ENCODE data around the gene TTLL11.
"Not testable (repeated sequence)": the region's sequence is repeated elsewhere in the genome, so short reads cannot be mapped to it uniquely, and the experiment has no call there.

The TTLL11 gene

DNA sequence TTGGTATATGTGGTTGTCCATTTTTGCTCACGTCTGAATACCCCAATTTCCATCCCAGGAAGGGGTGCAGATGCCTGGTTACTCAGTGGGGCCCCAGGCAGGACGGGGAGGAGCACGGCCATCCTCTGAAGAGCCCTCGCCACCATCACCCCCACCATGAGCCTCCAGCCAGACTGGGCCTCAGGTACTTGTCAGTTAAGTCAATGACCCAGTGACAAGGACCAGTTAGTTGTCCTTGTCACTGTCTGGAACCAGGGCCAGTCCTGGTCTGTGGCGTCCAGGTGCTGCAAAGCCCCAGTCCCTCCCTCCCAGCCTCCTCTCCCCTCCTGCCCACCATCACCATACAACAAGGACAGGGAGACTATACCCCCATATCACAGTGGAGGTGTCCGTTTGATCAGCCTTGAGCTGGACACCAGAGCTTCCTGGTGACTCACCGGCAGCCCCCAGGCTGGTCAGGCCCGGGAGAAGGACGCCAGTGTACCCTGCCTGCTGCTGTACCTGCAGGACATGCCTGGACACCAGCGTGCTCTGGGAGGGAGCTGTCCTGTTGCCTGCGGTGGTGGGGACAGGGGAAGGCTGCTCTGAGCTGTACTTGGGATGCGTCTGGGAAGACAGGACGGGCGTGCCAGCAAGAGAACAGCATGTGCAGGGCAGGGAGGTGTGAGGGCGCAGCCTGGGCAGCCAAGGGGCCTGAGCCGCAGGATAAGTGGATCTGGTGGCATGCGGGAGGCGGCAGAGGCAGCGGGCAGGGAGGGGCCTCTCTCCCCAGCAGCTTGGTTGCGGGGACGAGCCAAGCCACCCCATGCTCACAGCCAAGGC lies 32.6 kb upstream of the TTLL11 start:
- no peak for DNase-seq (ENCODE audit: low spot score)

DNA sequence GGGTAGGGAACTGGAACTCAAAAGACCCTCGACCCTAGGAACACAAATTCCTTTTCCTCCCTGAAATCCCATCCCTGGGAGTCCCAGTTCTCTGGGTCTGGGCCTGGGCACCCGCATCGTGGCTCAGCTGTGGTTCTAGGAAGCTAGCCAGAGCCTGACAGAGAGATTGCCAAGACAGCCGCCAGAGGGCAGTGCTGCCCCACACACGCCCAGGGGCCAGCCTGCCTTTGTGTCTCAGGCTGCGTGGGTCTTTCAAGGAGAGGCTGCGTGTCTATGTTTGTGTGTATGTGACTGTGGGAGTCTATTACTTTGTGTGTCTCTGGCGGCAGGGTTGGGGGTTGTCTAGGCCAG lies 32.0 kb upstream of the TTLL11 start:
- peak; percentile 91 for DNase-seq (ENCODE audit: low spot score)

DNA sequence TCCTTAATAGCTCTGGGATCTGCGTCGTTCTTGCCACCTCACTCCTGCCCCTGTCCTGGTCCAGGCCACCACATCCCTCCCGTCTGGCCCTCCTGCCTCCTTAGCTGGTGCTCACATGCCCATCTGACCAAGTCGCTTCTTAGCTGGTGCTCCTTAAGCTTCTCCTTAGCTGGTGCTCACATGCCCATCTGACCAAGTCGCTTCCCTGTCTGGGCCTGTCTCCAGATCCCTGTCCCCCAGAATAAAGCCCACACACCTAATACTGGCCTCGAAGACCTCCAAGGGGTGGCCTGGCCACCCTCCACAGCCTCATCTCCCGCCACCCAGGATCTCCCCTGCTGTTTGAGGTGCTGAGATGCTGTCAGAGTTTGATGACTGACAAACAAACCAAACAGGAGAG lies 31.4 kb upstream of the TTLL11 start:
- DNase-seq (ENCODE audit: low spot score), result no peak

DNA sequence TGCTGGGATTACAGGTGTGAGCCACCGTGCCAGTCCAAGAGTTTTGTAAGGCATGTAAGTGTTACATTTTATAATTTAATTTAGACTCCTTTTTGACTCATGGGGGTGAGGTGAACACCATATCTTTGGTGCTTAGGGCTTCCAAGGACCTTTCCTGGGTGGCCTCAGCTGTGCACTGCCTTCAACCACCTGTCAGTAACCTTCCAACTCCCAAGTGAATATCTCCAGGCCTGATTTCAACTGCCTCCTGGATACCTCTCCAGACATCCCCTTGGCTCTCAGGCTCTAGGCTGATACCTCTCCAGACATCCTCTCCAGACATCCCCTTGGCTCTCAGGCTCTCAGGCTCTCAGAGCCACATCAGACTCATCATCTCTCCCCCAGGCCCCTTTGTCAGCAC lies 30.9 kb upstream of the TTLL11 start:
- no peak for DNase-seq (ENCODE audit: low spot score)

DNA sequence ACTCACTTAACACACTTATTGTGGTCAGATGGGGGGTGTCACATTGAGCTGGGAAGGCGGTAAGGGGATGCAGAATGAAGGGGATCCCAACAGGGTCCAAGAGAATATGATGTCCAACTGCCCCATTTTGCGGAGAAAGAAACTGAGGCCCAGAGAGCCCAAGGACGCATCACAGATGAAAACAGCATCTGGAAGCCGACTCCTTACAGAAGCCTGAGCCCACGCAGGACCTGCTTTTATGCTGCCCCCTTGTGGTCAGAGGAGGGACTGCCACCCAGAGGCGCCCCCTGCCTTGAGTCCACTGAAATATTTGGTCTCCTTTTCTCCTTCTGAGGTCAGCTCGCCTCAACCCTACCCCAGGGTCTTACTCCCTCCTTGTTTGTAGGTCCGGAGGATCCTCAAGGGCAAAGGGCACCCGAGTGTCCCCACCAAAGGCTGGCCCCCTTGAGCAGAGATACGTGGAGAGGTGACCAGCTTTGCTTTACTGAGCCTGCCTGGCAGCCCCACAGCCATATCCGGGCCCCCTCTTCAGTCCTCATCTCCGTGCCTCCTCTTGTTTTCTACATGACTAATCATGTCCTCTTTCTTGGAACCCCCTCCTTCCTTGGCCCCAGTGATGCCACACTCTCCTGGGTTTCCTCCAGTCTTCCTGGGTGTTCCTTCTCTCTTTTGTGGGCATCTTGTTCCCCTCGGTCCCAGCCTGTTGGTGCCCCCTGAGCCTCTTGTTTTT lies 30.0 kb upstream of the TTLL11 start:
- peak; percentile 85 for DNase-seq (ENCODE audit: low spot score)

GRCh38 chr9:122122468-122122867 lies 29.4 kb upstream of the TTLL11 start:
- no peak for DNase-seq (ENCODE audit: low spot score)

DNA sequence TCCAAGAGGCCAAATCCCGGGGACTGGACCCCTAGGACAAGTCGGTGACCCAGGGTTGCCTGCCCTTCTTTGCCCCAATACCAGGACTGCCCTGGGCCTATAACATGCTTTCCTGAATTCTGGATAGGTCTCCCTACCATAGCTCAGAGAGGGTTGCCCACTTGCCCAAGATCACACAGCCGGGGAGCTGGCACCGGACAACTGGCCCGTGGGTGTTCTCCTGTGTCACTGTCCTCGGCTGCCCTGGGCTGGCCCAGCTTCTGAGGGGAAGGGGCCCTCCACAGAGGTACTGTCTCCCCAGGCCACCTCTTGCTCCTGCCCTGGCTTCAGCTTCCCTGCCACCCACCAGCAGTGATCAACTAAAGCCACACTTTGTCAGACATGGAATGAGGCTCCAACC lies 28.8 kb upstream of the TTLL11 start:
- DNase-seq (ENCODE audit: low spot score), result no peak

DNA sequence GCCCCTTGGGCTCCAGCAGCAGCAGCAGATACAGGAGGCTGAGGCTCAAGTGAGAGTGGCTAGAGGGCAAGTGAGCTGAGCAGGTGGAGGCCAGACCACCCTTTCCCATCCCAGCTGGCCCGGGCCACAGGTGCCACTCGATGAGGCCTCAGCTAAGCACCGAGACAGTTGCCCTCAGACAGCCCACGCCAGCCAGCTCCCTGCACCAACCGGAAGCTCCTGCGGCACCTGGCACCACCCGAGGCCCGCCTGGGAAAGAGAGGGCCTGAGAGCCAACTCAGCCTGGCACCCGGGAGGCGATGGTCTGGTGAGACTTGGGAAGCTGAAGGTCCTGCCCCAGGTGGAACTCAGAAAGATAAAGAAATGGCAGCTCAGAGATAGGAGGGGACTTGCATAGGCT lies 28.3 kb upstream of the TTLL11 start:
- no peak for DNase-seq (ENCODE audit: low spot score)

DNA sequence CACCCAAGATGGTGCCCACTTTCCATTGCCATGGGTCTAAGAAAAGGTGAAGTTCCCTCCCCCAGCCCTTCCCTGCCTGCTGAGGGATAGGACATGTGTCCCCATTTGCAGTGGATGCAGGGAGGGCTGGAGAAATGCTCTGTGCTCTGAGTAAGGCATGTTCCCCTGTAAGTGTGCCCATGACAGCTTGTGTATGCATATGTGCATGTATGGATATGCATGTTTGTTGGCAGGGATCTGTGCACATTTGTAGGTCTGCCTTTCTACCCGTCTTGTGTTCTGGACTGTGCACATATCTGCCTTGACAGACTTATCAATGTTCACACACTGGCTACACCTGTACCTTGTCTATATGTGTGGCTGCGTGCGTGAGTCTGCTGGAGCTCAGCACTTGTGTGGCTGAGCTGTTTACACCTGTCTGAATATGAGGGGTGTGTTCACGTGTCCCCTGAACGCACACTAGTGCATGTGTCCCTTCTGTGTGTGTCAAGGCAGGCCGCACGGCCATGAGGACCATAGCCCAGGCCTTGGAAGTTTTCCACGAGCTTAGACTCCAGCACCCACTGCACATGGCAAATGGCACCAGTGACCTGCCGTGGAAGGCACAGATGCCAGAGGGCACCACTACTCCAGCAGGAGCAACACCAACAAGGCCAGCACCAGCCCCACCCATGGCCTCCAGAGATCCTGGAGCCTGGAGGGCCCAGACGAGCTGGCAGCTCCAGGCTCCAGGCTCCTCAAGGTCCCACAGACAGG lies 27.4 kb upstream of the TTLL11 start:
- no peak for DNase-seq (ENCODE audit: low spot score)

GRCh38 chr9:122119721-122120120 lies 26.6 kb upstream of the TTLL11 start:
- no peak for DNase-seq (ENCODE audit: low spot score)

DNA sequence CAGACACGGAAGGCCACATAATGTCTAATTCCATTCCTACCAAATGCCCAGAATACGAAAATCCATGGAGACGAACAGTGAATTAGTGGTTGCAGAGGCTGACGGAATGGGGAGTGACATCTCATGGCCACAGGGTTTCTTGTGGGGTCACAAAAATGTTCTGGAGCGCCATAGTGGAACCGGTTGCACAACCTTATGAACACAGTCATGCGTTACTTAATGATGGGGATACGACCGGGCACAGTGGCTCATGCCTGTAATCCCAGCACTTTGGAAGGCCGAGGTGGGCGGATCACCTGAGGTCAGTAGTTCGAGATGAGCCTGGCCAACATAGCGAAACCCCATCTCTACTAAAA lies 26.0 kb upstream of the TTLL11 start:
- DNase-seq (ENCODE audit: low spot score), result no peak

DNA sequence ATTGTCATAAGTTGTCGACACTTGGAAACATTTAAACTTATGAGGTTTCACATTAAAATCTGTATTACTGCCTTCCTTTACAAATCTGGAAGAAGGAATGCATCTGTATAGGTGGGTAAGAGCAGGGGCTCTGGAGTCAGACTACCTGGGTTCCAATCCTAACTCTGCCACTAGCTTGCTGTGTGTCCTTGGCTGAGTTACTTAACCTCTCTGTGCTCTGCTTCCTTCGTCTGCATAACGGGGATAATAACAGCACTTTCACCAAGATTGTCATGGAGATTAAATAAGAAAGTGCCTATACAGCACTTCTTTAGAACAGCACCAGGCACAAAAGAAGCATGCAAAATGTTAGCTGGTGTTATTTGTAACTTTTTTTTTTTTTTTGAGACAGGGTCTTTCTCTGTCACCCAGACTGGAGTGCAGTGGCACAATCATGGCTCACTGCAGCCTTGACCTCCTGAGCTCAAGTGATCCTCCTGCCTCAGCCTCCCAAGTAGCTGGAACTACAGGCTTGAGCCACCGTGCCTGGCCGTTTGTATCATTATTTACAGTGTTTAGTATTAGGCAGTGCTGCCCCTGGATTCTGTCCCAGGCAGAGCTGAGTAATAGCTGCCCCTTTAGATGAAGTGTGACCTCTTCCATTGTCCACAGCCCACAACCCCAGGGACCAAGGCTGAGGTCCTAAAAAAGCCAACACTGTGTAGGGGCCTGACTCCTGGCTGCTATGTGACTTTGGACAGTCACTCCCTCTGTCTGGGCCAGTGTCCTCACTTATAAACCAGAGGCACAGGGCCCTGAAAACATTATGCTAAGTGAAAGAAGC lies 25.4 kb upstream of the TTLL11 start:
- DNase-seq (ENCODE audit: low spot score), result no peak

- DNase-seq (ENCODE audit: low spot score), result not testable (repeated sequence)
Observed at GRCh38 chr9:122117241-122117640, 24.1 kb upstream of the TTLL11 start.

- DNase-seq (ENCODE audit: low spot score), result no peak
Observed at GRCh38 chr9:122116448-122117173, 23.5 kb upstream of the TTLL11 start.

DNA sequence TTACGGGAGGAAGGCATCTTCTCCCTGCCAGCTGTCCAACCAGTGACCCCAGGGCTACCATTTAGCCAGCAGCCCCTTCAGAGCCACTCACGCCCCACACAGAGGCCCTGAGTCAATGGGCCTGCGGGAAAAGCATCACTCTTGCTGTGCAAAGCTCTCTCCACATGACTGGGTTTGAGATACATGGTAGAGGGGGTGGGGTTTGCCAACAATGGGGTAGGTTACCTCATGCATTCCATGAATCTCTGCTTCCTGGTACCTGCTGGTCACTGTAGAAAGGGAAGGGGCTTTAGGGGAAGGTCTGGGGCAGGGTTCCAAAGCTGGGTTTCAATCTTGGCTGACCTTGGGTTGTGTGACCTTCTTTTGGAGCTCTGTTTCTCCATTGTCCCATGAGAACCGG lies 22.9 kb upstream of the TTLL11 start:
- DNase-seq (ENCODE audit: low spot score), result no peak

DNA sequence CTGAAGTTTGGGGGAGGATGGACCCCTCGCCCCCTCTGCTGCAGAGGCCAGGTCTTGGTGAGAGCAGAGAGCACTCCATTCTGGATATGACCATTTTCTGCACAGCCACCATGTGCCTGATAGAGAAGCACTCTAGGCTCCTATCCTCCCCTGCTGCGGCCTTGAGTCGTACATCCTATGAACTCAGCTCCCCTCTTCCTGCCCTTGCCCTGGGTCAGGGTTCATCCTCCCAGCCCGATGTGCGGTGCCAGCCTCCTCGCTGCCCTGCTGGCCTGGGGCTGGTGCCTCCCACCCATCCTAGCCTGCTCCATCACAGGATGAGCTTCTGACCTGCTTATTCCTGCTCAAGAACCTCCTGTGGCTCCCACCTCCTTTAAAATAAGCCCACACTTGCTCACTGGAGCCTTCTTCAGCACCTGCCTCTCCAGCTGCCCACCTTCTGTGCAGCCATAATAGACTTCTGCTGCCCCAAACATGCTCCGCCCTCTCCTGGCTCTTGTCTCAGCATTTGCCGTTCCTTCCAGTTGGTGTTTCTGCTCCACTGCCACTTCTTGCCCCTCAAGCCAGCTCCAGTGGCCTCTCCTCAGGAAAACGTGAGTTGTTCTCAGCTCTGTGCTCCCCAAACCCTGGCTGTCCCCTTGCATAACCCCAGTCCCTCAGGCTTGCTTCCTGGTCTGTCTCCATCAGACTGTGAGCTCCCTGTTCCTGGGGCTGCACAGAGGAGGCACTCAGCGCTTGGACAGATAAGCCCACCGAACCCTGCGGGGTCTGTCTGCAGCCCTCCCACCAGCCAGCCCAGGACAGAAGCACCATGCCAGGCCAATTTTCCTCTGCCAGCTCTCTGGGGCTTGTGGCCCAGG lies 22.3 kb upstream of the TTLL11 start:
- DNase-seq (ENCODE audit: low spot score), result no peak

- DNase-seq (ENCODE audit: low spot score), result no peak
Observed at GRCh38 chr9:122113574-122113973, 20.5 kb upstream of the TTLL11 start.

- no peak for DNase-seq (ENCODE audit: low spot score)
Observed at GRCh38 chr9:122112238-122112637, 19.1 kb upstream of the TTLL11 start.

DNA sequence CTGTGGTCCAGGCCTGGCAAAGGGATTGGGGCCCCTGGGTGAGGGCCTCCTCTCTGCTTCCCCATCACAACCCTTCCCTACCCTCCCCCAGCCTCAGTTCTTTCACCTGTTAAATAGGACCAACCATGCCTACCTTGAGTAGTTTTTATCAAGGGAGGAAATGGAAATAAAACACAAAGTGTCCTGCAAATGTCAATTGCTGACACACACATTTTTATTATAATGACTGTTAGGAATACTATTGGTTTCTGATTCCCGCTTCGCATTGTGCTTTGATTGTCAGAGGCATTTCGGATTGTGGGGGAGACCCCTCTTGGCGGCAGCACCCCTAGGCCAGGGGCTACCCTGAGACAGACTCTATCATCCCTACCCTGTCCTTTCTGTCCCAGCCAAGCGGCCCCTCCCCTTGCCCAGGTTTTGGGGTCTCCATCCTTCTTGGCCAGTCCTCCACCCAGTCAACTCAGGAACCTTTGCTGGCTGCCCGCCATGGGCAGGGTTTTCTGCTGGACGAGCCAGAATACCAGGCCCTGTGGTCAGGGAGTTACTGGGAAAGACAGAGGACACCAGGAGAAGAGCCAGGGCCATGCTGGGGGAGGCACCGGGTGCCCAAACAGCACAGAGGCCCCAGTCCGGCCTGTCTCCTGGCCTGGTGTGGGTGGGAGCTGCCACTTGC lies 18.4 kb upstream of the TTLL11 start:
- DNase-seq (ENCODE audit: low spot score), result no peak
